Pulmonary artery endothelial cell (primary cell): Measurements from ENCODE around the gene MRPL45. TPM values are rescaled to one million over a fixed set of nuclear protein-coding genes. Genes with fewer than 3 reads are reported as not detected.

Experiments
- total RNA-seq: library from RNA; depleted of rRNA; stranded (reverse); fragments of >200 nt; gene quantifications from 2 replicates; pipeline ENCODE4 v1.2.3, GENCODE V29; 2014

MRPL45 gene
- total RNA-seq, 1 donor from 2014 or later, result 42.1 TPM

Other genes starting within 250 kb of the MRPL45 start
- gene TBC1D3C, start 228.5 kb upstream of the MRPL45 start, total RNA-seq, result 0.39 TPM in 1 of 2 replicates, not detected in the other
- not detected in 2 replicates for gene TBC1D3E, start 169.2 kb upstream of the MRPL45 start, total RNA-seq
- not detected in 2 replicates for gene TBC1D3, start 104.6 kb upstream of the MRPL45 start, total RNA-seq
- gene GPR179, start 46.8 kb downstream of the MRPL45 start, total RNA-seq, result not detected in 2 replicates
- 8.2 and 10.0 TPM in 2 replicates for gene SOCS7, start 54.7 kb downstream of the MRPL45 start, total RNA-seq
- gene ARHGAP23, start 131.3 kb downstream of the MRPL45 start, total RNA-seq, result 44.8 and 45.1 TPM in 2 replicates